Panc1 (cell line): Measurements from ENCODE around the gene GPC2. TPM values are rescaled to one million over a fixed set of nuclear protein-coding genes. Genes with fewer than 3 reads are reported as not detected.
"Not testable (repeated sequence)": the region's sequence is repeated elsewhere in the genome, so short reads cannot be mapped to it uniquely, and the experiment has no call there.

Experiments used
- ATAC-seq: fragments of 200-7000 bp; cut with Tn5 transposase; 2 replicates; pipeline ENCODE4 v1.9.1; 2020; ENCODE audit warnings: mild to moderate bottlenecking, moderate library complexity
- BruUV-seq: library from RNA; stranded (reverse); fragments of 400-500 nt; replicated peaks from 2 replicates; lab custom pipeline; 2021; lab: Mats Ljungman, UMichigan
- CTCF ChIA-PET: fragments of 300-600 bp; sonication (Branson Sonifier 250); formaldehyde crosslinking; loops from one replicate; lab custom pipeline; 2022; ENCODE audit warnings: antibody characterized with exemption; lab: Charles Lee
- POLR2A ChIA-PET: fragments of 300-600 bp; sonication (Branson Sonifier 250); formaldehyde crosslinking; loops from one replicate; lab custom pipeline; 2022; ENCODE audit warnings: antibody characterized with exemption; lab: Charles Lee
- DNase-seq: peaks from one replicate; pipeline ENCODE4 v3.0.0-alpha.2; 2010; ENCODE audit warnings: low read depth, low spot score
- H3K27ac ChIP-seq: 2 replicates; pipeline ENCODE4 v1.5.1; 2011; ENCODE audit warnings: mild to moderate bottlenecking, low read length, inconsistent platforms
- H3K27me3 ChIP-seq: fragments of 200-500 bp; sonication (Bioruptor generic); 2 replicates; pipeline ENCODE4 v1.6.0; 2014; ENCODE audit warnings: low read length, inconsistent platforms; ENCODE audit not compliant: control insufficient read depth, insufficient read depth
- H3K36me3 ChIP-seq: fragments of 200-500 bp; sonication (Bioruptor generic); 2 replicates; pipeline ENCODE4 v1.5.1; 2014; ENCODE audit warnings: inconsistent platforms, mild to moderate bottlenecking, low read length, moderate library complexity; ENCODE audit not compliant: control insufficient read depth, insufficient read depth
- H3K4me1 ChIP-seq: 2 replicates; pipeline ENCODE4 v1.5.1; 2011; ENCODE audit warnings: inconsistent platforms, mild to moderate bottlenecking, low read length, moderate library complexity; ENCODE audit not compliant: control insufficient read depth, insufficient read depth
- H3K4me3 ChIP-seq, 2 experiments: 2 replicates each; pipeline ENCODE4 v1.5.1; 2011 to 2012; ENCODE audit warnings: low read depth in 2 of 2, low read length in 2 of 2, mild to moderate bottlenecking in 2 of 2, inconsistent platforms in 1 of 2, moderate library complexity in 1 of 2
- H3K9me3 ChIP-seq: fragments of 200-500 bp; sonication (Bioruptor generic); 2 replicates; pipeline ENCODE4 v1.5.1; 2014; ENCODE audit warnings: low read depth, mild to moderate bottlenecking, inconsistent platforms, low read length, moderate library complexity; ENCODE audit not compliant: control insufficient read depth, insufficient read depth
- POLR2AphosphoS5 ChIP-seq: IDR thresholded peaks from 2 replicates; pipeline ENCODE4 v1.6.1; 2012; ENCODE audit warnings: mild to moderate bottlenecking, low read depth, low read length, moderate library complexity
- SIN3A ChIP-seq: IDR thresholded peaks from 2 replicates; pipeline ENCODE4 v1.6.1; 2012; ENCODE audit warnings: low read depth, mild to moderate bottlenecking, low read length, moderate library complexity, borderline replicate concordance; ENCODE audit not compliant: insufficient read depth
- TCF7L2 ChIP-seq: IDR thresholded peaks from 2 replicates; pipeline ENCODE4 v1.6.1; 2011; ENCODE audit warnings: mild to moderate bottlenecking, low read depth, low read length, inconsistent platforms
- in situ Hi-C: cut with HindIII; loops from 2 replicates; pipeline ENCODE4 v1.10.0; 2016; ENCODE audit warnings: low sequenced_read_pairs, low pct_unique_long_range_greater_than_20kb
- intact Hi-C: fragments of 100-400 bp; cut with micrococcal nuclease; formaldehyde crosslinking; loops from one replicate; pipeline ENCODE4 v1.10.0; 2022; ENCODE audit not compliant: unreplicated experiment
- total RNA-seq: library from RNA; stranded (reverse); gene quantifications from one replicate; pipeline ENCODE4 v1.2.1, GENCODE V29; 2021; ENCODE audit not compliant: unreplicated experiment
- TF ChIP-seq, protein P1 (sequence below), 2 experiments: IDR thresholded peaks; 2 replicates each; pipeline ENCODE4 v1.6.1; 2011 to 2012; ENCODE audit warnings: low read depth in 2 of 2, control low read depth in 1 of 2, low read length in 1 of 2, mild to moderate bottlenecking in 1 of 2, moderate library complexity in 1 of 2; ENCODE audit not compliant: insufficient read depth in 1 of 2
- TF ChIP-seq, protein P2 (sequence below): fragments of 450-650 bp; IDR thresholded peaks from 2 replicates; pipeline ENCODE4 v1.5.1; 2017; ENCODE audit warnings: mild to moderate bottlenecking

Gene GPC2
- total RNA-seq, 1 experiment from 2014 or later: 7.9 TPM

DNA sequence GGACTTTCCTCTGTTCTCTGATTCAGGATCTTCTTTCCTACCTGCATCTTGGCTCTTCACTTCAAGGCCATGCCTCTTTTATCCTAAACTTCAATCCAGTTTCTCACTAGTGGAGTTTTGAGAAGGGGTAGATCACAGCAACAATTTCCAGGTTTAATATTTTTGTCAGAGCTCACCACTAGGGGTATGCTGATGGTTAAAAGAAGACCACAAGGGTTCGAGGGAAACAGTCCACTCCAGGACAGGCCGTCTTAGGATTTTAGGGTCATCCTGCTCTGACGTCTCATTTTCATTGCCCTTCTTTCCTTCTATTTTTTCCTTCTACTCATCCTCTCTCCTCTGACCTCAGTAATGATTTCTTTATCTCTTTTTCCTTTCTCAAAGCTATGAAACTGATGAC is 11.9 kb upstream of the GPC2 start:
- H3K4me3 ChIP-seq: no peak overlapping the region
- TF ChIP-seq SIN3A (no peak), TCF7L2 (no peak), POLR2AphosphoS5 (no peak)
- TF ChIP-seq, protein P1, sequence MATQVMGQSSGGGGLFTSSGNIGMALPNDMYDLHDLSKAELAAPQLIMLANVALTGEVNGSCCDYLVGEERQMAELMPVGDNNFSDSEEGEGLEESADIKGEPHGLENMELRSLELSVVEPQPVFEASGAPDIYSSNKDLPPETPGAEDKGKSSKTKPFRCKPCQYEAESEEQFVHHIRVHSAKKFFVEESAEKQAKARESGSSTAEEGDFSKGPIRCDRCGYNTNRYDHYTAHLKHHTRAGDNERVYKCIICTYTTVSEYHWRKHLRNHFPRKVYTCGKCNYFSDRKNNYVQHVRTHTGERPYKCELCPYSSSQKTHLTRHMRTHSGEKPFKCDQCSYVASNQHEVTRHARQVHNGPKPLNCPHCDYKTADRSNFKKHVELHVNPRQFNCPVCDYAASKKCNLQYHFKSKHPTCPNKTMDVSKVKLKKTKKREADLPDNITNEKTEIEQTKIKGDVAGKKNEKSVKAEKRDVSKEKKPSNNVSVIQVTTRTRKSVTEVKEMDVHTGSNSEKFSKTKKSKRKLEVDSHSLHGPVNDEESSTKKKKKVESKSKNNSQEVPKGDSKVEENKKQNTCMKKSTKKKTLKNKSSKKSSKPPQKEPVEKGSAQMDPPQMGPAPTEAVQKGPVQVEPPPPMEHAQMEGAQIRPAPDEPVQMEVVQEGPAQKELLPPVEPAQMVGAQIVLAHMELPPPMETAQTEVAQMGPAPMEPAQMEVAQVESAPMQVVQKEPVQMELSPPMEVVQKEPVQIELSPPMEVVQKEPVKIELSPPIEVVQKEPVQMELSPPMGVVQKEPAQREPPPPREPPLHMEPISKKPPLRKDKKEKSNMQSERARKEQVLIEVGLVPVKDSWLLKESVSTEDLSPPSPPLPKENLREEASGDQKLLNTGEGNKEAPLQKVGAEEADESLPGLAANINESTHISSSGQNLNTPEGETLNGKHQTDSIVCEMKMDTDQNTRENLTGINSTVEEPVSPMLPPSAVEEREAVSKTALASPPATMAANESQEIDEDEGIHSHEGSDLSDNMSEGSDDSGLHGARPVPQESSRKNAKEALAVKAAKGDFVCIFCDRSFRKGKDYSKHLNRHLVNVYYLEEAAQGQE (IDR thresholded peaks at IDR 0.05; ENCODE audit: insufficient read depth in 1 of 2, low read depth in 2 of 2, low read length in 1 of 2): no peak
- TF ChIP-seq, protein P2, sequence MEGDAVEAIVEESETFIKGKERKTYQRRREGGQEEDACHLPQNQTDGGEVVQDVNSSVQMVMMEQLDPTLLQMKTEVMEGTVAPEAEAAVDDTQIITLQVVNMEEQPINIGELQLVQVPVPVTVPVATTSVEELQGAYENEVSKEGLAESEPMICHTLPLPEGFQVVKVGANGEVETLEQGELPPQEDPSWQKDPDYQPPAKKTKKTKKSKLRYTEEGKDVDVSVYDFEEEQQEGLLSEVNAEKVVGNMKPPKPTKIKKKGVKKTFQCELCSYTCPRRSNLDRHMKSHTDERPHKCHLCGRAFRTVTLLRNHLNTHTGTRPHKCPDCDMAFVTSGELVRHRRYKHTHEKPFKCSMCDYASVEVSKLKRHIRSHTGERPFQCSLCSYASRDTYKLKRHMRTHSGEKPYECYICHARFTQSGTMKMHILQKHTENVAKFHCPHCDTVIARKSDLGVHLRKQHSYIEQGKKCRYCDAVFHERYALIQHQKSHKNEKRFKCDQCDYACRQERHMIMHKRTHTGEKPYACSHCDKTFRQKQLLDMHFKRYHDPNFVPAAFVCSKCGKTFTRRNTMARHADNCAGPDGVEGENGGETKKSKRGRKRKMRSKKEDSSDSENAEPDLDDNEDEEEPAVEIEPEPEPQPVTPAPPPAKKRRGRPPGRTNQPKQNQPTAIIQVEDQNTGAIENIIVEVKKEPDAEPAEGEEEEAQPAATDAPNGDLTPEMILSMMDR: no peak
- no peaks in the 10 kb centered on the region for H3K4me1 ChIP-seq
- no peak overlapping the region for H3K27ac ChIP-seq
- no TSS peak for BruUV-seq
- H3K27me3 ChIP-seq: no peaks in the 10 kb centered on the region
- ChIA-PET POLR2A (no interaction called here), CTCF (no interaction called here)
- intact Hi-C loops (no loop called here), in situ Hi-C loops (no loop called here)
- H3K36me3 ChIP-seq: no peaks in the 10 kb centered on the region
- ATAC-seq (no peak), DNase-seq (no peak)
- no peaks in the 10 kb centered on the region for H3K9me3 ChIP-seq

DNA sequence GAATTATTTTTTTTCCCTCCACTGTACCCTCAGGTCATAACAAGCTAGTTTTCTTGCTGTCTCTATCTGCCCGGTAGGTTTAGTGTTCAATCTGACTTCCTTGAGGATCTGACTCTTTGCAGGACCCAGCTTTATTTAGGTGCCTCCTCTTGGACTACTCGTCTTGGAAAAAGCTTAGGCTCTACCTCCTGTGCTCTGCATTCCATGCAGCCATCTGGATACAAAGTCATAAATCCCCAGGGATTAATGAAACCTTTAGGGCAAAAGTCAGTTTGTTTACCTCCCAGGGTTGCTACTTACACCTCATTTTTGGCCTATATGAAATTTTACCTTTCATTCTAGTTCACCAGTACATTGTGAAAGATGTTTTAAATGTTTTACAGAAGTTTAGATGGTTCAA is 8.5 kb upstream of the GPC2 start:
- intact Hi-C loops: no loop called here

DNA sequence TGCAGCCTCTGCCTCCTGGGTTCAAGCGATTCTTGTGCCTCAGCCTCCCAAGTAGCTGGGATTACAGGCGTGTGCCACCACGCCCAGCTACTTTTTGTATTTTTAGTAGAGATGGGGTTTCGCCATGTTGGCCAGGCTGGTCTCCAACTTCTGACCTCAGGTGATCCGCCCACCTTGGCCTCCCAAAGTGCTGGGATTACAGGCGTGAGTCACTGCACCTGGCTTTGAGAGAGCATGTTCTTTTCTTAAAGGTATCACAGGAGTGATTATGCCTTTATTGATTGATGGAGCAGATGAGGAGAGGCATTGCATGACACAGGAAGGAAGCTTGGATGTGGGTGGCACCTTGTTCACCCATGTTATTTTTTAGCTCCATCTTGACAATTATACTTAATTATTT is 5.9 kb upstream of the GPC2 start:
- in situ Hi-C loops, H3K9me3 ChIP-seq, H3K27ac ChIP-seq, intact Hi-C loops, ATAC-seq, H3K4me1 ChIP-seq, CTCF ChIA-PET, H3K27me3 ChIP-seq, POLR2A ChIA-PET, H3K4me3 ChIP-seq, H3K36me3 ChIP-seq, DNase-seq, BruUV-seq: not testable (repeated sequence)

More for the DNA sequence above, 8.5 kb upstream of the GPC2 start:
- Histone ChIP-seq H3K27ac (no peak overlapping the region), H3K36me3 (no peaks in the 10 kb centered on the region), H3K9me3 (no peaks in the 10 kb centered on the region), H3K27me3 (no peaks in the 10 kb centered on the region), H3K4me3 (no peak overlapping the region), H3K4me1 (no peaks in the 10 kb centered on the region)
- TF ChIP-seq TCF7L2 (no peak), SIN3A (no peak), POLR2AphosphoS5 (no peak)
- TF ChIP-seq, protein P2: no peak
- TF ChIP-seq, protein P1 (IDR thresholded peaks at IDR 0.05; ENCODE audit: insufficient read depth in 1 of 2, low read depth in 2 of 2, low read length in 1 of 2): no peak
- DNase-seq: no peak
- in situ Hi-C loops: no loop called here
- ChIA-PET POLR2A (no interaction called here), CTCF (interaction anchor here (0.9 kb wide), 1 partner anchor 54 kb away, joined by 7 read pairs; no protein-coding TSS in a partner anchor)
- ATAC-seq: no peak
- no TSS peak for BruUV-seq
